Sigmoid colon (tissue), 3 donors: Measurements from ENCODE around the gene RTN4.

Source experiments
- CTCF ChIP-seq, 4 experiments: fragments of 450-650 bp in 3 of 4; fragments of 200-600 bp in 1 of 4; IDR thresholded peaks; one replicate each; pipeline ENCODE4 v1.5.1; 2016 to 2019; ENCODE audit warnings: antibody characterized with exemption in 4 of 4, mild to moderate bottlenecking in 3 of 4, moderate library complexity in 2 of 4
- POLR2A ChIP-seq, 2 donors: fragments of 450-650 bp; IDR thresholded peaks; one replicate each; pipeline ENCODE4 v1.6.1; 2016; ENCODE audit warnings: antibody characterized with exemption in 2 of 2, mild to moderate bottlenecking in 2 of 2, moderate library complexity in 2 of 2

- TF ChIP-seq CTCF (IDR thresholded peaks at IDR 0.05), result no peak
- no peak for TF ChIP-seq POLR2A (IDR thresholded peaks at IDR 0.05)
Measured at GRCh38 chr2:54986264-54986663, 64.0 kb downstream of the RTN4 start.
